Activated T-cell treated with anti-CD3 and anti-CD28 coated beads, Interleukin-2, amount 50 U/mL, for 48 hours (primary cell): Measurements from ENCODE around the gene CRY2.
A peak's percentile ranks its signal among the peaks of the same experiment; 100 is the strongest.
"Not testable (repeated sequence)": the region's sequence is repeated elsewhere in the genome, so short reads cannot be mapped to it uniquely, and the experiment has no call there.

Source experiments
- DNase-seq, 2 experiments: peaks; one replicate each; pipeline ENCODE4 v3.0.0-alpha.2; 2020

The CRY2 gene

DNA sequence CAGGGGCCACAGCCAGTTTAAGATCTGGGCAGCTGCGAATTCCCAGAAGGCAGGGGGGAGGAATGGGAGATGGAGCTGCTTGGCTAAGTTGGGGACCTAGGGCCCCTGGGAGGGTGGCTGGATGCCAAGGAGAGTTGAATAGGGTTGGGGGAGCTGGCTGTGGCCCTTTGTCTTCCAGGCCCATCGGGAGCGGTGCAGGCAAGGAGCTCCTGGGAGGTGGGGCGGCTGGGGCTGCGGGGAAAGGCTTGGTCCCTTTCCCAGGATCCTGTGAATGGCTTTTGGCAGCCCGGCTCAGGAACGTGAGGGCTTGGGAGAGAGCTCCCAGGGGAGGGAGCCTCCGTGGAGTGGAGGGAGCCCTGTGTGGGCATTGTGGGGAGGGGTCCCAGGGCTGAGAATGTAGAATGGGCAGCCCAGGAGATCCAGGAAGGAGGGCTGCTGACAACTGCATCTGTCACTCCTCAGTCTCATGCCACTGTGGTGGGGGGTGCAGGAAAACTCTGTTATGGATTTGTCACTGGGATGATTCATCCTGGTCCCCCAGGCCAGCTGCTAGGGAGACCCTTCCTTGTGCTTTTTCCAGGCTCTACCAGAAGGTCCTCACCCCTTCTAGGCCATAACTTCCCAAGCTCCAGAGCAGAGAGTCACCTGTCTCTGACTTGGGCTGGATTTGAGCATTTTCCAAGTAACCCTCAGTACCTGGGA is 53.8 kb downstream of the CRY2 start:
- no peak for DNase-seq

DNA sequence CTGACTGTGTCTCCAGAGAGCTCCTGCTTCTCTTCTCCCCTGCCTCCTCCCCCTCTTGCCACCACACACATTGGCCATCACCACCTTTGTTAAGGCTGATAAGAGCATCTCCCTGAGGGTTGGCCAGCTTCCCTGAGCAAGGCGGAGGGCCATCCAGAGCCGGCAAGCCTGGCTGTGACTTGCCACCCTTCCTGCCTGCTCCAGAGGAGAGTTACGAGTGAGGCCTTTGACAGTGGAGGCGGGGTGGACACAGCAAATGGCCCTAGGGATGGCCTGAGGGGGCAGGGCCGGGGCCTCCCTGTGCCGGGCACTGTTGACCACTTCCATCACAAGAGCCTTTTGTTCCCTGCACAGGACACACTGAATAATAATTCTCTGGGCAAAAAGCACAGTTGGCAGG is 54.4 kb downstream of the CRY2 start:
- DNase-seq, result no peak

DNA sequence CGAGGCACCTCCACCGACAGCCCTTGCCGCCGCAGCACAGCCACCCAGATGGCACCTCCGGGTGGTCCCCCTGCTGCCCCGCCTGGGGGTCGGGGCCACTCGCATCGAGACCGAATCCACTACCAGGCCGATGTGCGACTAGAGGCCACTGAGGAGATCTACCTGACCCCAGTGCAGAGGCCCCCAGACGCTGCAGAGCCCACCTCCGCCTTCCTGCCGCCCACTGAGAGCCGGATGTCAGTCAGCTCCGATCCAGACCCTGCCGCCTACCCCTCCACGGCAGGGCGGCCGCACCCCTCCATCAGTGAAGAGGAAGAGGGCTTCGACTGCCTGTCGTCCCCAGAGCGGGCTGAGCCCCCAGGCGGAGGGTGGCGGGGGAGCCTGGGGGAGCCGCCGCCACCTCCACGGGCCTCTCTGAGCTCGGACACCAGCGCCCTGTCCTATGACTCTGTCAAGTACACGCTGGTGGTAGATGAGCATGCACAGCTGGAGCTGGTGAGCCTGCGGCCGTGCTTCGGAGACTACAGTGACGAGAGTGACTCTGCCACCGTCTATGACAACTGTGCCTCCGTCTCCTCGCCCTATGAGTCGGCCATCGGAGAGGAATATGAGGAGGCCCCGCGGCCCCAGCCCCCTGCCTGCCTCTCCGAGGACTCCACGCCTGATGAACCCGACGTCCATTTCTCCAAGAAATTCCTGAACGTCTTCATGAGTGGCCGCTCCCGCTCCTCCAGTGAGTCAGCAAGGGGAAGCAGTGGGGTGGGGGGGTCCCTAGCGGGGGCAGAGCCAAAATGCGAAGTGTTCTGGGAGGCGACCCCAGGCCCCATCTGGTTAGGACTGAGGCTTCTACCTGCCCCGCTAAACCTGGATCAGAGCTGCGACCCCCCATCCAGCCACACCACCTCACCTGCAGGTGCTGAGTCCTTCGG is 55.4 kb downstream of the CRY2 start:
- DNase-seq, result no peak

DNA sequence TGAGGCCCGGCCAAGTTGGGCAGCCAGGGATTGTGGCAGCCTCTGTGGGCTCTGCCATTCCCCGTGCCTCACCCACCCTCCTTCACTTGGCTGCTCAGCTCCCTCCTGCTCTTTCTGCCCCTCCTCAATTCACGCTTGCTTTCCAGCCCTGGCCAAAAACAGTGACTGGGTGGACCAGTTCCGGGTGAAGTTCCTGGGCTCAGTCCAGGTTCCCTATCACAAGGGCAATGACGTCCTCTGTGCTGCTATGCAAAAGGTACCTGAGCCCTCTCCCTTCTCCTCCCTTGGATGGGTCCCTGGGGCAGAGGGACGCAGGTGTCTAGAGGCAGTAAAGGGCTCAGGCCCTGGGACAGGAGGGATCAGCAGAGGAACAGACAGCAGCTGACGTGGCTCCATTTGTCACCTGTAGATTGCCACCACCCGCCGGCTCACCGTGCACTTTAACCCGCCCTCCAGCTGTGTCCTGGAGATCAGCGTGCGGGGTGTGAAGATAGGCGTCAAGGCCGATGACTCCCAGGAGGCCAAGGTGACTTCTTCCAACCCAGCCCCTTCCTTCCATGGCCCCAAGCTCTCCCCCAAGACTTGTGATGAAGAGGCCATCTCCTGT is 57.1 kb downstream of the CRY2 start:
- DNase-seq, result no peak

DNA sequence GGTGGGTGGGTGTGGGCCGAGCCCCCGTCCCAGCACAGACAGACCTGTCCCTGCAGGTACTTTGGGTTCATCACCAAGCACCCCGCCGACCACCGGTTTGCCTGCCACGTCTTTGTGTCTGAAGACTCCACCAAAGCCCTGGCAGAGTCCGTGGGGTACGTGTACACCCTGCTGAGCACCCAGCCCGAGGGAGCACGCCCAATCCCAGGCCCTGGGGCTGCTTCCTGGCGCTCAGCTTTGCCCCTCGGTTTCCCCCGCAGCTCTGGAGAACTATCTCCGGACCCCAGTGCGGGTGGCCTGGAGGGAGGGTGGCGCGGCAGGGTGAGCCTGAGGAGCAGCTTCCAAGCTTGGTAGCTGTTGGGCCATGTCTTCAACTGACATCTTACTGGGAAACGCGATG is 57.8 kb downstream of the CRY2 start:
- DNase-seq, result no peak

DNA sequence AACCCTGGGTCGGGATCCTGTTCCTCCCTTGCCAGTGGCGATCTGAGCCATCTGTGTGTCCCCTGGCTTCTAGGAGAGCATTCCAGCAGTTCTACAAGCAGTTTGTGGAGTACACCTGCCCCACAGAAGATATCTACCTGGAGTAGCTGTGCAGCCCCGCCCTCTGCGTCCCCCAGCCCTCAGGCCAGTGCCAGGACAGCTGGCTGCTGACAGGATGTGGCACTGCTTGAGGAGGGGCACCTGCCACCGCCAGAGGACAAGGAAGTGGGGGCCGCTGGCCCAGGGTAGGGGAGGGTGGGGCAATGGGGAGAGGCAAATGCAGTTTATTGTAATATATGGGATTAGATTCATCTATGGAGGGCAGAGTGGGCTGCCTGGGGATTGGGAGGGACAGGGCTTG is 58.3 kb downstream of the CRY2 start:
- not testable (repeated sequence) for DNase-seq

DNA sequence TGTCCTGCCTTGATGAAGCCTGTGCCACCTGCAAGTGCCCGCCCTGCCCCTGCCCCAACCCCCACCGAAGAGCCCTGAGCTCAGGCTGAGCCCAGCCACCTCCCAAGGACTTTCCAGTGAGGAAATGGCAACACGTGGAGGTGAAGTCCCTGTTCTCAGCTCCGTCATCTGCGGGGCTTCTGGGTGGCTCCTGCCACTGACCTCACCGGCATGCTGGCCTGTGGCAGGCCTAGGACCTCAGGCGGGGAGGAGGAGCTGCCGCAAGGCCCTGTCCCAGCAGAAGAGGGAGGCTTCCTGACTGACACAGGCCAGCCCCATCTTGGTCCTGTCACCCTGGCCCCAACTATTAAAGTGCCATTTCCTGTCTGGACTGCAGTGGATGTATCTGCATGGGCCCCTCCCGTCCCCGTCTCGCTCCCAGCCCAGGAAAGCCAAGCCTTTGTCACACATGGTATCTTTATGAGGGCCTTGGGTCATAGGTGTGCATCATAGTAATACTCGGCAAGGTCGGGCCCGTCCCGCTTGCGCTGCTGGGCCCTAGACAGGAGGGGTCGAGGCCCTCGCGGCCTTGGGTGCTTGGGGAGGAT is 58.9 kb downstream of the CRY2 start:
- no peak for DNase-seq

DNA sequence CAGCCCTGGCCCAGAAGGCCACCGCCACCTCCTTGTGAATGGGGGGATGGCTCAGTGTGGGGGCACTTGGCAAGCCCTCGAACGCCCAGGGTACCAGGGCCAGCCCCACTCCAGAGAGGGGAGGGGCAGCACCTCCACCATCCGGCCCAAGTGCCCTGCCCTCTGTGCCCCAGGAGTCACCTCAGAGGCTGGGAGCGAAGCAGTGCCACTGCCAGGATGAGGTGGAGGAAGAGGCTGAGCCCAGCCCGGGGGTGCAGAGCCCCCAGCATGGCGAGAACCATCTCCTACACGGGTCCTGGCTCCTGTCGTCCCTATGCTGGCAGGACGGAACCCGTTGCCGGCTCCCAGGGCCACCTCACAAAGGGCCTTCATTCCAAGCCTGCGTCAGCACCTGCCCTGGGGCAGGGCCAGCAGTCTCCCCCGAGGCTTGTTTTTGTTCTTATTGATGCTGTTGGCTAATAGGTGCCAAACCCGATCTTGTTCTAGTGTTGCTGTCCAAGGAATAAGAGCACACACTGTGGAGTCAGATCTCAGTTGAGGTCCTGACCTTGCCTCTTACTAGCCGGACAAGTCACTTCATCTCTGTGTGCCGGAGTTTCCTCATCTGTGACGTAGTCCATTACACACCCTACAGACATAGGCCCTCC is 59.8 kb downstream of the CRY2 start, which contains the start of gene FREY1:
FREY1 (minus strand) TSS at position 307 of the 647 bp plus-strand sequence; CDS start at position 281, 26 bp downstream.
- no peak for DNase-seq

DNA sequence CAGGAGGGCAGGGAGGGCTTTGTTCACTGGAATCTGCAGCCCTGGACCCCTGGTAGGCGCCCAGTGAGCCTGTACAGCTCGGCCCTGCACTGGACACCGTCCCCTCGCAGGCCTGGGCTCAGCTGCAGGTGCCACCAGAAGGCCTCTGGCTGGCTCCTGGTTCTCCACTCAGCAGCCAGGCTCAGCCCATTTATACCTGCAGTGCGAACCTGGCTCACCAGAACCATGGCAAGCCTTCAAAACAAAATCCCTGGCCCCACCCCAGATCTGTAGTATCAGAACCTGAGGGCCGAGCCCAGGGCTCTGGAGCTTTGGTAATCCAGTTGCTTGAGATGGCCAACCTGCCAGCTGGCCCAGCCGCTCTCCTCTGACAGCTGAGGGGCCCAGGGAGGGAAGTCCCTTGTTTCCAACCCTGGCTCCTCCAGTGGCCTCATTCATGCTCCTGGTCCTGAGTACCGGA is 60.7 kb downstream of the CRY2 start:
- no peak for DNase-seq

DNA sequence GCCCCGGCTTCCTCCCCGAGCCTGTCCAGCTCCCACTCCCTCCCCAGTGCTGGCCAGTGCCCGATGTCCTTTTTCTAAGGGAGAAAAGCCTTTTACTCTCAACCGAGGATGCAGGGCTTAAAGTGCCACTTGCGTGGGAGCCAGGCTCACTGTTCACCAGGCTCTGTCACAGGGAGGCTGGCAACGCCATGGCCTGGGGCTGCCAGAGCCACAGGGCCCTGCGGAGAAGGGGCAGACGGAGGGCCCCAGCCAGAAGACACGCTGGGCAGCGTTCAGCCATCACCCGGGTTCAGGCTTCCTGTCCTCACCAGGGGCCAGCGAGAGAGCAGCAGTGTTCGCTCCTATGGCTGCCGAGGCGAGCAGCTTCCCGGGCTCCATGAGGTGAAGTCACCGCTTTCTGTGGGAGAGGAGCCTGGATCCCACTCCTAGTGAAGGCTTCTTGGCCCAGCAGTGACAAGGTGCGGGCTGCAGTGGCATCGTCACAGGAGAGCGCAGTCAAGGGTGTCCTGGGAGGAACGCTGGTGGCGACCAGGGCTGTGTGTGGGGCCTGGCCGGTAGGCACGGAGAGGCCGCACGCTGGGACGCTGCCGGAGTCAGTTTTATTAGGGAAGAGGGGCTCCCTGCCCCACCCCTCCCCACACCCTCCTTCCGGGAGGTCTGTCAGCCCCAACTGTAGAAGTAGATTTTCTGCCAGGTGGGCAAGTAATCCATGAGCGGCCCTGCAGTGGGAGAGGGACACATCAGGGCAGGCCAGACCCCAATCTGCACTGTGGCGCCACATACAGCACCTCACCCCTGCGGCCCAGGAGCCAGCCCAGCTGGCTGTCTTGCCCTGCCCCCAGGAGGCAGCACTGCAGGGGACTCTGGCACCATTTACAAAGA is 62.6 kb downstream of the CRY2 start:
- DNase-seq, result no peak

DNA sequence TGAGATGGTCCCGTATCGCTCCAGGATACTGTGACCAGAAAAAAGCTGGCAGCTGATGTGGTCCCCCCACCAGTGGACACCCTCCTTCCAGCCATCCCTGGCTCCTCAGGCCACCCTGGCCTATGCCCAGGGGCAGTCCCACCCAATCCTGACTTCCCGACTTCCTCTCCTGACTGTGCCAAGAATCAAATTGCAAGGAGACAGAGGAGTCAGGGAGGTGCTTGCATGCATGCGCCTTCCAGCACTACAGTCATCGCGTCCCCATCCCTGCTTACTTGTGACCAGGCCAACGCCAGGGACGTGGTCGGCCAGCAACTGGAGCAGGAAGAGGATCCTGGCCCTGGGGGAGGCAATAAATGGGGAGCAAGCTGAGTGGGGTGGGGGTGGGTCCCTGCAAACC is 63.3 kb downstream of the CRY2 start:
- DNase-seq, result no peak

DNA sequence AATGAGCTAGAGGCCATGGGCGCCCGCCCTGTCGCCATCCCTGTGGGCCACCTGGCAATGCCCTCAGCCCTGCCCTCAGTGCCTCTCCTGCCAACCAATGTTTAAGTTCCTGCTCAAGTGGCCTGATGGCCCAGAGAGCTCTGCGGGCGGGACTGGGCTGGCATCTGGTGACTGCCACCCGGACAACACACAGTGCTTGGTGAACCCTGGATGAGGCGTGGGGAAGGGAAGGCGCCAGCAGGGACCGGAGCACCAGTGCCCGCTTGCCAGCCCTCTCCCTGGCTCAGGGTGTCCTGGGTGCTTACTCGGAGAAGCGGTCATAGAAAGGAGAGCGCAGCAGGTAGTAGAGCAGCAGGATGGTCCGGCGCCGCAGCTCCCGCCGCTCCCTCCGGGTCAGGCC is 66.2 kb downstream of the CRY2 start:
- no peak for DNase-seq

DNA sequence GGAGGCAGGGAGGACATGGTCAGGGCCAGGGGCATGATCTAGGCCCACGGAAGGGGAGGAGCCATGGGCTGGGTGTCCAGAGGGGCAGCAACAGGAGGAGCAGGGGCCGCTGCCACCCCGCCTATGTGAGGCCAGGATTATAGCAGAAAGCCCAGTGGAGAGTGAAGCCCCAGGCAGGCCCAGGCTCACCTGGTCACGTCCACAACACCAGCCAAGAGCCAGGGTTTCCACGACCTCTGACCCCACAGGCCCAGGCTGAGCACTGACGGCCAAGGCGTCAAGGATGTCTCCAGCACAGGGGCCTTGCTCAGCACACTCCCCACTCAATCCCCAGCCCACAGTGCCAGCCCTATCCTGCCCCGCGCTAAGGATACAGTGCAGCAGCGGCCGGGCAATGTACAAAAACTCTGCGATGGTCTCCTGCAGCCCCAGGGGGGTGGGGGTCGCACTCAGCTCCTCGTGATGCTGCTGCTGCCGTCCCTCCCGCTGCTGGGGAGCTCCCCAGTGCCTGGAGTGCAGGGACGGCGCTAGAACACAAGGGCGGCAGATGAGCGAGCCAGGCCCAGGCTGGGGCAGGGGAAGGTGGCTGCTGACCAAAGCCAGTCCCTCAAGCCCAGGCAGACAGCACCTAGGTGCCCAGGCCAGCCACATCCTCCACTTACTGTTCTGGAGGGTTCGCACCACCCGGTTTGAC is 66.8 kb downstream of the CRY2 start:
- no peak for DNase-seq

DNA sequence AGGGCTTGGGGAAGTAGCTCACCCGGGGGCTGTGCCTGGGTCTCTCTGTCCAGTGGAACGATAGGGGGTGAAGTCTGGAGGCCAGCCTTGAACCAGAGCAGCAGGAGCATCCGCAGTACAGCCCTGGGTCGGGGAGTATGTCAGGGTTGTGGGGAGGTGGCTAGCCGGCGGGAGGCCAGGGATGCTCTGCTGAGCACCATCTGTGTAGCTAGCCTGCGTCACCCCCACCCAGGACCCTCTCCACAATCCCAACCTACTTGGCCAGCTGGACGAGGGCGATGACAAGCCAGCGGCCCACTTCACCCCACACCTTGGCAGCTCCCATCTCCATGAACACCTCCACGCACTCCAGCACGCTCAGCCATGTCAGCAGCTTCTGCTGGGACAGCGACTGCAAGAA is 68.2 kb downstream of the CRY2 start:
- no peak for DNase-seq

DNA sequence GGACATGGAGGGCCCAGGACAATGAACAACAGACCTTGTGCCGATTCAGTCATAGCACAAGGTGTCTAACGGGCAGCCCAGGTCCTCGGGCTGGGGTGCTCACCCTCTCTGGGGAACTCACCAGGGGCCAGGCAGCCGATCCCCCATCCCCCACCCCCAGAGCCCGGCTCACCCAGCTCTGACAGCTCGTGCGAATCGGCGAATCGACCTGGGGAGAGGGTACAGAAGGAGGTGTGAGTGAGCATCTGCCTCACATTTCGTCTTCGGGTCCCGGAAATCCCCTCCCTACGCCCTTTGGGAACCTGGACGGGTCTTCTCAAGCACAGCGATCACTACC is 70.0 kb downstream of the CRY2 start:
- no peak for DNase-seq

DNA sequence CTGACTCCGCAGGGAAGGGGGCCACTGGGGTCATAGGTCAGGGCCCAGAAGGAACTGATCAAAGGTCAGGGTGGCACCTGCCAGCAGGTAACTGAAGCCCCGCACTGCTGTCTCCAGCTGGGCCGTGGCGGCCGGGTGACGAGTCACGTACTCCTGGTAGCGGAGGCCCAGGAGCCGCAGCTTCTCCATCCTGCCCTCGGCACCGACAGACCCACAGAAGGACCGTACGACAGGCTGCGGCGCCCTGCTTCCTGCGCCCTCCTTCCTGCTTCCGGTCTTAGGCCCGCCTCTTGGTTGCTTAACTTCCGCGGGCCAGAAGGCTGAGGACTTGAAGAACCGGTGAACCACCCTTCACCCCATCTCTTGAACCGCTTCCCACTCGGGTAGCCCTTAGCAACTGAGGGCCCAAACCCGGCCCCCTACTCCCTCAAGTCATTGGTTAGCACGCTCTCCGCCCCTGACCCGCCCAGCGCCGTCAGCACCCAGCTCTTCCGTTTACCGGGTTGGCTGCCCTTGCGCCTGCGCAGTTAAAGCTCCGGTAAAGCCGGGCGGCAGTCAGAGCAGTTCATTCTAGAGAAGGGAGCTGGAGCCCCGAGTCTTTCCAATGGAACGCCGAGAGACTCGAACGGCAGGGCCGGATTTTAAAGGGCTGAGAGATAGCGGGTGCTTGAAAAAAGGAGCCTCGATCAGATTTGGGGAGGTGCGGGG is 70.5 kb downstream of the CRY2 start, which contains the start of gene PEX16:
PEX16 (minus strand) TSS at position 255 of the 708 bp plus-strand sequence; CDS start at position 189, 66 bp downstream.
- peak; percentile 93 for DNase-seq

DNA sequence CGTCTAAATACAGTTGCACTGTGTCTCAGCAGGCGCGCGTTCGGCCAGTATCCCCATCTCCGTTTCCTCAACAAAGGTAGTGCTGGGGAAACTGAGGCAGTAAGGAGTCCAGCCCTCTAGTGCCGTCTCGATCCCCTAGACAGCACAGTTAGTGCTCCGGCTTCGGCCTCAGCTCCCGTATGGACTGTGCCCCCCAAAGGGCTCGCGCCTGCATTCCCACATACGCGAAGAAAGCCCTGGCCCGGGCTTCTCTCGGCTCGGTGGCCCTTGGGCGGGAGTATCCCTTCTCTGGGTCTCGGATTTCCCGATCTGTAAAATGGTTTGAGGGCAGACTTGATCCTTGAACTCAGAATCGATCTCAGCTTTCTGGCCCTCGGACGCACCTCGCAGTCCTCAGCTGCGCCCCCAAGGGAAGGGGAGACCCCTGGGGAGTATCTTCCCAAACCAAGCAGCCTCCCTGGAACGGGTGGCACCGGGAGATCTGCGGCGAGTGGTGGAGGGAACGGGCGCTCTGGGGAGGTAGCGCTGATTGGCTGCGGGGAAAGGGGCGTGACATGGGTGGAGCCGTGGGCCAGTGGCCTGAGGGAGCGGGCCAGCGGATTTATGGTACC is 71.2 kb downstream of the CRY2 start:
- peak; percentile 79 to 82 for DNase-seq

DNA sequence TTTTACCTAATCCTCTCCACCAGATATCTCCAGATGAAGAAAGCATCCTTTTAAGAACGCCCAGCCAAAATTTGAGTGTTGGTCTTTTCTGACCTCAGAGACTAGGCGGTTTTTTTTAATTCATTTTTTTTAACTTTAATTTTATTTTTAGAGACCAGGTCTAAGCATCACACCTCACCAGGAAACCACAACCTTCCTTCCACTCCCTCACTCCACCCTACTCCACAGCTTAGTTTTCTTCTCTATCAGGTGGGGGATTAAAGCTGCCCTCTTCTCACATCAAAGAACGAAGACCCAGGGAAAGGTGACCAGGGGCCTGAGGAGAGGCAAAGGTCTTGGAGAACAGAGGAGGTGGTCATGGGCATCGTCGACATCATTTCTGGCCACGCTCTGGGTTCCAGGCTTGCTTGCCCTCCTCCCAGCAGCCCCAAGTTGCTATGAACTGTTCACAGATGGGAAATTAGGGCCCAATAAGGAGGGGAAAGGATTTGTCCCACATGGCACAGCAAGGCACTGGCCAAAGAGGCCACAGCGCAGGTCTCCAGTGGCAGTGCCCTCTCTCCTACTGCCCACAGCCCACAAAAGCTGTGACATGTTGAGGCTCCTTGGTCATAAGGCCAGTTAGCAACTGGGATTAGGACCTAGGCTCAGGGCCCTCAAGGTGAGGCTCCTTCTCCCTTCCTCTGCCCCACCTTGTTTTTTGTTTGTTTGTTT is 71.8 kb downstream of the CRY2 start:
- no peak for DNase-seq
